Testis (tissue), 2 donors: ENCODE results near the gene EGFR.

Experiments used
- CTCF ChIP-seq, 3 experiments: fragments of 450-650 bp in 2 of 3; fragments of 200-600 bp in 1 of 3; sonication (generic) in 1 of 3; IDR thresholded peaks; one replicate each; pipeline ENCODE4 v1.5.1; 2016 to 2019; ENCODE audit warnings: antibody characterized with exemption in 3 of 3, mild to moderate bottlenecking in 2 of 3, moderate library complexity in 1 of 3
- POLR2A ChIP-seq: fragments of 450-650 bp; IDR thresholded peaks from one replicate; pipeline ENCODE4 v1.6.1; 2017; ENCODE audit warnings: antibody characterized with exemption, mild to moderate bottlenecking, moderate library complexity

- TF ChIP-seq CTCF (IDR thresholded peaks at IDR 0.05) (no peak), POLR2A (no peak)
These were observed 191.9 kb downstream of the EGFR start for GRCh38 chr7:55210716-55211115.
